Osteoblast (primary cell): ENCODE measurements around the gene SLC27A4. TPM values are rescaled to one million over a fixed set of nuclear protein-coding genes. Genes with fewer than 3 reads are reported as not detected.
A peak's percentile ranks its signal among the peaks of the same experiment; 100 is the strongest.

Experiments
- DNase-seq: peaks from one replicate; pipeline ENCODE4 v3.0.0; 2011; ENCODE audit warnings: low spot score, mixed read lengths; ENCODE audit not compliant: insufficient read length; ENCODE audit errors: missing footprints
- H2AFZ ChIP-seq: 2 replicates; pipeline ENCODE4 v1.6.0; 2011; ENCODE audit warnings: mild to moderate bottlenecking, low read length
- H3K27ac ChIP-seq: 2 replicates; pipeline ENCODE4 v1.5.1; 2011; ENCODE audit warnings: mild to moderate bottlenecking, low read depth, low read length, moderate library complexity
- H3K27me3 ChIP-seq: 2 replicates; pipeline ENCODE4 v1.6.0; 2012; ENCODE audit warnings: mild to moderate bottlenecking, control low read depth, inconsistent platforms, low read length, moderate library complexity; ENCODE audit not compliant: insufficient read depth
- H3K36me3 ChIP-seq: 2 replicates; pipeline ENCODE4 v1.5.1; 2011; ENCODE audit warnings: mild to moderate bottlenecking, low read length, control low read depth, moderate library complexity; ENCODE audit not compliant: insufficient read depth
- H3K4me1 ChIP-seq: 2 replicates; pipeline ENCODE4 v1.5.1; 2011; ENCODE audit warnings: mild to moderate bottlenecking, low read length, control low read depth, moderate library complexity; ENCODE audit not compliant: insufficient read depth
- H3K4me2 ChIP-seq: 2 replicates; pipeline ENCODE4 v1.6.0; 2011; ENCODE audit warnings: mild to moderate bottlenecking, low read length; ENCODE audit not compliant: insufficient read depth
- H3K4me3 ChIP-seq: fragments of 200-600 bp; sonication (generic); 3 replicates; pipeline ENCODE4 v1.5.1; 2012; ENCODE audit warnings: mild to moderate bottlenecking, low read length, inconsistent platforms; ENCODE audit not compliant: insufficient read depth
- H3K79me2 ChIP-seq: 2 replicates; pipeline ENCODE4 v1.6.0; 2012; ENCODE audit warnings: mild to moderate bottlenecking, low read length, control low read depth, inconsistent platforms; ENCODE audit not compliant: insufficient read depth
- H3K9me3 ChIP-seq: 2 replicates; pipeline ENCODE4 v1.5.1; 2011; ENCODE audit warnings: low read depth, low read length, control low read depth
- H4K20me1 ChIP-seq: 2 replicates; pipeline ENCODE4 v1.6.0; 2012; ENCODE audit warnings: mild to moderate bottlenecking, low read length, control low read depth; ENCODE audit not compliant: insufficient read depth
- total RNA-seq: library from RNA; depleted of rRNA; stranded (reverse); fragments of >200 nt; gene quantifications from 2 replicates; pipeline ENCODE4 v1.2.3, GENCODE V29; 2012
- TF ChIP-seq, protein P1 (sequence below): IDR thresholded peaks from 2 replicates; pipeline ENCODE4 v1.5.1; 2011; ENCODE audit warnings: mild to moderate bottlenecking, low read depth, low read length, moderate library complexity; ENCODE audit errors: extremely low read depth

Gene SLC27A4
- total RNA-seq, 1 donor: 21.4 TPM

DNA sequence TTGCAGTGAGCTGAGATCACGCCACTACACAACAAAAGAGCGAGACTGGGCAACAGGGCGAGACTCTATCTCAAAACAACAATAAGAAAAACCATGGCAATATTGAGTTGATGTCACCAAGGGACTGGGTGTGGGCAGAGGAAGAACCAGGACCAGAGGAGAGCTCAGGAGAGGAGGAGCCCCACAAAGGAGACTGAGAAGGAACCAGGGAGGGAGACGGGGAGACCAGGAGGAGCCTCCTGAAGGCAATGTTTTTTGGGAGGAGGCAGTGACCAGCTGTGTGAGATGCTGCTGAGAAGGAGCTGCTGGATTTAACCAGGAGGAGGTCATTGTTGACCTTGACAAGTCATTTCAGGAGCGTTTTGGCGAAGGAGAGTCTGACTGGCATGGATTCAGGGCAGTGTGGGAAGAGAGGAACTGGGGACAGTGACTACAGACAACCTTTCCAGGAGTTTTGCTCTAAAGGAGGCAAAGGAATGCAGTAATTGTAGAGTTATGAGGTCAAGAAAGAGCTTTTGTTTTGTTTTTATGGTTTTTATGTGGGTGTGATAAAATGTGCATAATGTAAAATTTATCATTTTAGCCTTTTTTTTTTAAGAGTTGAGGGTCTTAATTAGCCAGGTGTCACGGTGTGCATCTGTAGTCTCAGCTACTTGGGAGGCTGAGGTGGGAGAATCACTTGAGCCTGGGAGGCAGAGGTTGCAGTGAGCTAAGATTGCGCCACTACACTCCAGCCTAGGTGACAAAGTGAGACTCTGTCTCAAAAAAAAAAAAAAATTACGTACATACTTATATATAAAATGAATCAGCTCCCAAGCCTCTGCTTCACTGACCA lies 36.0 kb upstream of the SLC27A4 start:
- DNase-seq: peak; percentile 85
- Histone ChIP-seq H2AFZ (no peak overlapping the region), H3K27me3 (no peaks in the 10 kb centered on the region), H3K4me3 (no peak overlapping the region), H3K79me2 (no peaks in the 10 kb centered on the region), H3K4me2 (peak overlapping the region; percentile 56), H3K9me3 (no peaks in the 10 kb centered on the region), H4K20me1 (peaks cover 3% of the 10 kb centered on the region), H3K27ac (peak overlapping the region; percentile 80), H3K36me3 (peaks cover 11% of the 10 kb centered on the region), H3K4me1 (peaks cover 43% of the 10 kb centered on the region)
- TF ChIP-seq, protein P1, sequence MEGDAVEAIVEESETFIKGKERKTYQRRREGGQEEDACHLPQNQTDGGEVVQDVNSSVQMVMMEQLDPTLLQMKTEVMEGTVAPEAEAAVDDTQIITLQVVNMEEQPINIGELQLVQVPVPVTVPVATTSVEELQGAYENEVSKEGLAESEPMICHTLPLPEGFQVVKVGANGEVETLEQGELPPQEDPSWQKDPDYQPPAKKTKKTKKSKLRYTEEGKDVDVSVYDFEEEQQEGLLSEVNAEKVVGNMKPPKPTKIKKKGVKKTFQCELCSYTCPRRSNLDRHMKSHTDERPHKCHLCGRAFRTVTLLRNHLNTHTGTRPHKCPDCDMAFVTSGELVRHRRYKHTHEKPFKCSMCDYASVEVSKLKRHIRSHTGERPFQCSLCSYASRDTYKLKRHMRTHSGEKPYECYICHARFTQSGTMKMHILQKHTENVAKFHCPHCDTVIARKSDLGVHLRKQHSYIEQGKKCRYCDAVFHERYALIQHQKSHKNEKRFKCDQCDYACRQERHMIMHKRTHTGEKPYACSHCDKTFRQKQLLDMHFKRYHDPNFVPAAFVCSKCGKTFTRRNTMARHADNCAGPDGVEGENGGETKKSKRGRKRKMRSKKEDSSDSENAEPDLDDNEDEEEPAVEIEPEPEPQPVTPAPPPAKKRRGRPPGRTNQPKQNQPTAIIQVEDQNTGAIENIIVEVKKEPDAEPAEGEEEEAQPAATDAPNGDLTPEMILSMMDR: no peak

DNA sequence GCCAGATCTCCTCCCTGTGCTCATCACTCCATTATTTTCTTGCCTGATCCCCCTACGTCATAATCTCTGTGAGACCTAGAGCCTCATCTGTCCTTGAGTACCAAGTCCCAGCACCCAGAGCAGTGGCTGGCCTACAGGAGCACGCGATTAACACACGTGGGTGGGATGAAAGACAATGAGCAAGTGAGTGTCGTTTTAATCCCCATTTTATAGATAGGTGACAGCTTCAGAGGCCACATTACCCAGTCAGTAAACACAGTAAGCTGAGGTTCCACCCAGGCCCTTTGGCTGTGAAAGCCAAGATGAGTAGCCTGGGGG lies 35.4 kb upstream of the SLC27A4 start:
- Histone ChIP-seq H3K4me3 (no peak overlapping the region), H3K9me3 (no peaks in the 10 kb centered on the region), H3K4me1 (peaks cover 42% of the 10 kb centered on the region), H4K20me1 (peaks cover 3% of the 10 kb centered on the region), H3K27me3 (no peaks in the 10 kb centered on the region), H2AFZ (no peak overlapping the region), H3K36me3 (peaks cover 16% of the 10 kb centered on the region), H3K4me2 (no peak overlapping the region), H3K79me2 (no peaks in the 10 kb centered on the region), H3K27ac (peak overlapping the region; percentile 80)
- DNase-seq: no peak
- TF ChIP-seq, protein P1: no peak

DNA sequence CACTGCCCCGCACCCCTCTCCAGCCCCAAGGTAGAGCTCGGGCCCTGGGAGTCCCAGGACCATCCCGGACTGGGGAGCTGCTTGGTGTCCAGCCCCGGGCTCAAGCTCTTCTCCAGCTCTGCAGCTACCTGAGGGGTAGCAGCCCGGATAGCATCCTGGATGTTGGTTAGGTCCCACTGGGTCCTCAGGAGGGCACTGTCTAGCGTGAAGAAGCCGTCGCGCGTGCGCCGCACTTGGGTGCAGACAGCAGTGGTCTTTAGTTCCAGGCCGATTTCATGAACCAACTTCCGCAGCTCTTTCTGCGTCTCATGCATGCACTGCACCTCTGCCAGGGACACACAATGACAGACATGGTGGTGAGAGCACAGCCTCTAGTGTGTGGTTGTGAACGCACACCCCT lies 30.8 kb upstream of the SLC27A4 start:
- peaks cover 3% of the 10 kb centered on the region for H4K20me1 ChIP-seq
- no peak for DNase-seq
- H2AFZ ChIP-seq: no peak overlapping the region
- no peak overlapping the region for H3K4me2 ChIP-seq
- no peak overlapping the region for H3K27ac ChIP-seq
- H3K27me3 ChIP-seq: no peaks in the 10 kb centered on the region
- no peaks in the 10 kb centered on the region for H3K9me3 ChIP-seq
- no peak overlapping the region for H3K4me3 ChIP-seq
- peaks cover 31% of the 10 kb centered on the region for H3K4me1 ChIP-seq
- H3K79me2 ChIP-seq: no peaks in the 10 kb centered on the region
- TF ChIP-seq, protein P1: no peak
- peaks cover 33% of the 10 kb centered on the region for H3K36me3 ChIP-seq

DNA sequence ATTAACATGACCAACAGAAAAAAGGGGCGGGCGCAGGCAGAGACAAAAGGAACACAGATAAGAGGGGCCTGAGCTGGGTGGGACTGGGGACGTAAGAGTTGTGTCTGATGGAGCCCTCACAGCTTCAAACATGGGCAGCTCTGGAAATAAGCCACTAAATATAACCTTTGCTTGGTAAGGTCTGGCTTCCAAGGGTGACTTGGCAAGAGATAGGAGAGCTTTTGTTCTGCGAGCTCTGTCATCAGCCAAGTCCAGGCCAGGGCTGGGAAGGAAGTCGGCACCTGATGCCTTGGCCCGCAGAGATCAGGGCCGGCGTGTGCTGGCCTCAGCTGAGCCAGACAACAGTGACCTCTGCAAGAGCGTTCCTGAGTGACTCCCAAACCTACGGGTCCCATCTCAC lies 29.9 kb upstream of the SLC27A4 start:
- Histone ChIP-seq H3K9me3 (no peaks in the 10 kb centered on the region), H3K36me3 (peaks cover 39% of the 10 kb centered on the region), H3K27me3 (no peaks in the 10 kb centered on the region), H3K79me2 (no peaks in the 10 kb centered on the region), H2AFZ (no peak overlapping the region), H3K27ac (no peak overlapping the region), H4K20me1 (peaks cover 3% of the 10 kb centered on the region), H3K4me1 (peaks cover 22% of the 10 kb centered on the region), H3K4me2 (no peak overlapping the region), H3K4me3 (no peak overlapping the region)
- TF ChIP-seq, protein P1: no peak
- no peak for DNase-seq
